NB4 (cell line): Measurements from ENCODE around the gene CALM3.

Source experiments
- CTCF ChIP-seq: IDR thresholded peaks from one replicate; pipeline ENCODE4 v1.5.1; 2012; ENCODE audit warnings: low read depth, low read length
- MAX ChIP-seq: IDR thresholded peaks from 2 replicates; pipeline ENCODE4 v1.6.1; 2011; ENCODE audit warnings: low read depth, low read length
- MYC ChIP-seq: IDR thresholded peaks from 2 replicates; pipeline ENCODE4 v1.6.1; 2011; ENCODE audit warnings: low read depth, low read length
- POLR2A ChIP-seq: IDR thresholded peaks from 2 replicates; pipeline ENCODE4 v1.6.1; 2011; ENCODE audit warnings: mild to moderate bottlenecking; ENCODE audit not compliant: insufficient read length; ENCODE audit errors: extremely low read depth

GRCh38 chr19:46552891-46553290 lies 48.2 kb upstream of the CALM3 start:
- TF ChIP-seq POLR2A (no peak), CTCF (no peak), MAX (no peak), MYC (no peak)
